ENCODE results near the gene ADH5.

DNA sequence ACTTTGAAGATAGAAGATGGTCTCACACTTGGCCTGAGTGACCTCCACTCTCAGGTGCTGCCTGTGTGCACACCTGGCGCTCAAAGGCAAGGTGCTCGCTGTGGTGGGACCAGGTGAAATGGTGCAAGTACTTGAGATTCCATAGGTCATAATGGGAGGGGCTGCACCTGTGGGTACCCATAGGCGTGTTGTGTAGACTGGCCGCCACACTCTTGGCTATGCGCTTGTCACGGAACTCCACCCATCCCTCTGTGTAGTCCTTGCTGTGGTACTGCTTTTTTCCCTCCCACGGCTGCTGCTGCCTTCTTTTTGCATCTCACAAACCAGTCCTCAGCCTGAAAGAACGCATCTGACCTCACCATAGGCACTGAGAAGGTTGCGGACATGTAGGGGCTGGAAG, 66.0 kb downstream of the ADH5 start:
- TF ChIP-seq, protein P1, sequence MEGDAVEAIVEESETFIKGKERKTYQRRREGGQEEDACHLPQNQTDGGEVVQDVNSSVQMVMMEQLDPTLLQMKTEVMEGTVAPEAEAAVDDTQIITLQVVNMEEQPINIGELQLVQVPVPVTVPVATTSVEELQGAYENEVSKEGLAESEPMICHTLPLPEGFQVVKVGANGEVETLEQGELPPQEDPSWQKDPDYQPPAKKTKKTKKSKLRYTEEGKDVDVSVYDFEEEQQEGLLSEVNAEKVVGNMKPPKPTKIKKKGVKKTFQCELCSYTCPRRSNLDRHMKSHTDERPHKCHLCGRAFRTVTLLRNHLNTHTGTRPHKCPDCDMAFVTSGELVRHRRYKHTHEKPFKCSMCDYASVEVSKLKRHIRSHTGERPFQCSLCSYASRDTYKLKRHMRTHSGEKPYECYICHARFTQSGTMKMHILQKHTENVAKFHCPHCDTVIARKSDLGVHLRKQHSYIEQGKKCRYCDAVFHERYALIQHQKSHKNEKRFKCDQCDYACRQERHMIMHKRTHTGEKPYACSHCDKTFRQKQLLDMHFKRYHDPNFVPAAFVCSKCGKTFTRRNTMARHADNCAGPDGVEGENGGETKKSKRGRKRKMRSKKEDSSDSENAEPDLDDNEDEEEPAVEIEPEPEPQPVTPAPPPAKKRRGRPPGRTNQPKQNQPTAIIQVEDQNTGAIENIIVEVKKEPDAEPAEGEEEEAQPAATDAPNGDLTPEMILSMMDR (IDR thresholded peaks at IDR 0.05), result no peak
- TF ChIP-seq POLR2A (IDR thresholded peaks at IDR 0.05), result no peak
